Gastroesophageal sphincter (tissue), 4 donors: Measurements from ENCODE around the gene ASB15. TPM values are rescaled to one million over a fixed set of nuclear protein-coding genes. Genes with fewer than 3 reads are reported as not detected.

Experiments
- ATAC-seq: fragments of 150-250 bp; one replicate; pipeline ENCODE4 v1.9.1; 2016; ENCODE audit warnings: mild to moderate bottlenecking, moderate library complexity
- H3K27ac ChIP-seq, 4 donors: fragments of 200-600 bp; sonication (generic) in 3 of 4; 1 replicate in 3 of 4; 2 replicates in 1 of 4; pipeline ENCODE4 v1.5.1; 2016 to 2019
- H3K27me3 ChIP-seq: fragments of 200-600 bp; sonication (generic); one replicate; pipeline ENCODE4 v1.5.1; 2019
- H3K36me3 ChIP-seq, 2 donors: fragments of 200-600 bp; sonication (generic); one replicate each; pipeline ENCODE4 v1.5.1; 2019; ENCODE audit warnings: control low read depth in 1 of 2
- H3K4me1 ChIP-seq, 3 donors: fragments of 200-600 bp; sonication (generic); 1 replicate in 2 of 3; 2 replicates in 1 of 3; pipeline ENCODE4 v1.5.1; 2016 to 2019; ENCODE audit warnings: control low read depth in 2 of 3
- H3K4me3 ChIP-seq, 2 donors: fragments of 200-600 bp; sonication (generic); one replicate each; pipeline ENCODE4 v1.5.1; 2019; ENCODE audit warnings: mild to moderate bottlenecking in 1 of 2, moderate library complexity in 1 of 2
- H3K9me3 ChIP-seq, 3 donors: fragments of 200-600 bp; sonication (generic); one replicate each; pipeline ENCODE4 v1.5.1; 2017 to 2019; ENCODE audit warnings: control low read depth in 2 of 3
- CTCF ChIP-seq, 4 experiments: fragments of 200-600 bp in 2 of 4; fragments of 450-650 bp in 2 of 4; sonication (generic) in 1 of 4; IDR thresholded peaks; one replicate each; pipeline ENCODE4 v1.5.1; 2017 to 2019; ENCODE audit warnings: antibody characterized with exemption in 4 of 4, mild to moderate bottlenecking in 2 of 4, moderate library complexity in 2 of 4
- EP300 ChIP-seq: sonication (generic); formaldehyde crosslinking; IDR thresholded peaks from one replicate; pipeline ENCODE4 v1.6.1; 2017; ENCODE audit warnings: antibody characterized with exemption, mild to moderate bottlenecking
- POLR2A ChIP-seq, 2 donors: fragments of 450-650 bp; IDR thresholded peaks; one replicate each; pipeline ENCODE4 v1.6.1; 2017; ENCODE audit warnings: antibody characterized with exemption in 2 of 2, mild to moderate bottlenecking in 2 of 2, moderate library complexity in 1 of 2
- POLR2AphosphoS5 ChIP-seq: sonication (generic); formaldehyde crosslinking; IDR thresholded peaks from one replicate; pipeline ENCODE4 v1.6.1; 2017; ENCODE audit warnings: antibody characterized with exemption
- WGBS, 2 donors: methylation state at CpG; one replicate each; pipeline ENCODE4 v1.1.5; 2018; ENCODE audit warnings: low coverage in 1 of 2; 5-methylcytosine and 5-hydroxymethylcytosine counted together
- total RNA-seq, 4 donors: library from RNA; depleted of rRNA; stranded (reverse); fragments of >200 nt; gene quantifications; one replicate each; pipeline ENCODE4 v1.1.0, GENCODE V29; 2016

ASB15 gene
- total RNA-seq, 4 donors from 2014 or later, result not detected

GRCh38 chr7:123665157-123665556, 63.5 kb downstream of the ASB15 start:
- no peaks in the 10 kb centered on the region for H3K4me1 ChIP-seq
- no peak overlapping the region for H3K4me3 ChIP-seq
- H3K27me3 ChIP-seq, result no peaks in the 10 kb centered on the region
- WGBS, 2 donors, result 38 to 83% methylated on average over 1 to 2 of the region's 2 CpGs
- no peak for ATAC-seq
- H3K36me3 ChIP-seq, result no peaks in the 10 kb centered on the region
- no peak overlapping the region for H3K27ac ChIP-seq
- no peaks in the 10 kb centered on the region for H3K9me3 ChIP-seq
- TF ChIP-seq POLR2A (IDR thresholded peaks at IDR 0.05) (no peak), POLR2AphosphoS5 (no peak), CTCF (IDR thresholded peaks at IDR 0.05) (no peak), EP300 (no peak)

- TF ChIP-seq POLR2AphosphoS5 (no peak), EP300 (no peak), POLR2A (IDR thresholded peaks at IDR 0.05) (no peak), CTCF (IDR thresholded peaks at IDR 0.05) (no peak)
- Histone ChIP-seq H3K36me3 (no peaks in the 10 kb centered on the region), H3K27me3 (no peaks in the 10 kb centered on the region), H3K4me3 (no peak overlapping the region), H3K27ac (no peak overlapping the region), H3K9me3 (no peaks in the 10 kb centered on the region), H3K4me1 (no peaks in the 10 kb centered on the region)
- 67 to 83% methylated on average over 1 of the region's 1 CpG for WGBS, 2 donors
- ATAC-seq, result no peak
Measured at GRCh38 chr7:123665896-123666295, 64.3 kb downstream of the ASB15 start.

GRCh38 chr7:123666492-123666891, 64.9 kb downstream of the ASB15 start:
- Histone ChIP-seq H3K36me3 (no peaks in the 10 kb centered on the region), H3K4me3 (no peak overlapping the region), H3K27me3 (no peaks in the 10 kb centered on the region), H3K9me3 (no peaks in the 10 kb centered on the region), H3K27ac (no peak overlapping the region), H3K4me1 (no peaks in the 10 kb centered on the region)
- WGBS, 2 donors, result 0 to 11% methylated on average over 1 of the region's 1 CpG
- no peak for TF ChIP-seq POLR2A (IDR thresholded peaks at IDR 0.05)
- TF ChIP-seq CTCF (IDR thresholded peaks at IDR 0.05), result no peak
- TF ChIP-seq EP300, result no peak
- no peak for TF ChIP-seq POLR2AphosphoS5
- ATAC-seq, result no peak

- Histone ChIP-seq H3K9me3 (no peaks in the 10 kb centered on the region), H3K4me1 (peaks cover 0 to 13% (median 0%) of the 10 kb centered on the region in 3 donors), H3K4me3 (no peak overlapping the region), H3K27me3 (no peaks in the 10 kb centered on the region), H3K27ac (no peak overlapping the region), H3K36me3 (no peaks in the 10 kb centered on the region)
- TF ChIP-seq CTCF (IDR thresholded peaks at IDR 0.05), result no peak
- WGBS, 2 donors, result 87 to 91% methylated on average over 7 of the region's 7 CpGs
- ATAC-seq, result no peak
Measured at GRCh38 chr7:123669485-123669884, 67.9 kb downstream of the ASB15 start.

GRCh38 chr7:123673137-123673732, 71.6 kb downstream of the ASB15 start:
- no peak for TF ChIP-seq POLR2A (IDR thresholded peaks at IDR 0.05)
- no peak for TF ChIP-seq CTCF (IDR thresholded peaks at IDR 0.05)
- TF ChIP-seq POLR2AphosphoS5, result no peak
- no peak for TF ChIP-seq EP300
- WGBS, 2 donors, result 81 to 91% methylated on average over 3 to 5 of the region's 5 CpGs
- Histone ChIP-seq H3K4me3 (no peak overlapping the region), H3K4me1 (peaks cover 0 to 23% (median 0%) of the 10 kb centered on the region in 3 donors), H3K27me3 (no peaks in the 10 kb centered on the region), H3K9me3 (no peaks in the 10 kb centered on the region), H3K36me3 (no peaks in the 10 kb centered on the region), H3K27ac (no peak overlapping the region)
- no peak for ATAC-seq
